GM19043 (cell line): ENCODE data around the gene PACSIN2.
A peak's percentile ranks its signal among the peaks of the same experiment; 100 is the strongest.

ENCODE experiments used
- ATAC-seq: cut with Tn5 transposase; IDR thresholded peaks from one replicate; pipeline ENCODE4 v1.9.1; 2021; ENCODE audit warnings: low read depth; ENCODE audit not compliant: unreplicated experiment

PACSIN2 gene

GRCh38 chr22:42871146-42872050, 143.6 kb downstream of the PACSIN2 start:
- ATAC-seq, result no peak

- no peak for ATAC-seq
Observed at GRCh38 chr22:42869888-42870480, 145.0 kb downstream of the PACSIN2 start.

DNA sequence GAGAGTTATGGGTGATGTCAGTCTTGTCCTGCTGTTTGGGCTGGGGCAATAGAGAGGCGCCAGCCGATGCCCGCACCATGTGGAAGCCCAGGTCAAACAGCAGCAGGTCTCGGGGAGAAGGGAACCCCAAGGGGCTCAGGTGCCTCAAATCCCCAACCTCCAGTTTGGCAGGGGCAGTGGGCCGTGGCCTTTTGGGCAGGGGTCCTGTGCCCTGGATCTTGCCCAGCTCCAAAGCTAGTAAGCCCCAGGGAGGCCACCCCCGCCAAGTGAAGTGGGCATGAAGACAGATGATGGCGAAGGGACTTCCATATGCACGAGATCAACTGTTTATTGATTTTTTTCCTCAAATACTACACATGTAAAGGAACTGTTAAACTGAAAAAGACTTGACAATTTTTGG, 145.5 kb downstream of the PACSIN2 start:
- no peak for ATAC-seq

- no peak for ATAC-seq
Observed at GRCh38 chr22:42868751-42869251, 146.1 kb downstream of the PACSIN2 start.

DNA sequence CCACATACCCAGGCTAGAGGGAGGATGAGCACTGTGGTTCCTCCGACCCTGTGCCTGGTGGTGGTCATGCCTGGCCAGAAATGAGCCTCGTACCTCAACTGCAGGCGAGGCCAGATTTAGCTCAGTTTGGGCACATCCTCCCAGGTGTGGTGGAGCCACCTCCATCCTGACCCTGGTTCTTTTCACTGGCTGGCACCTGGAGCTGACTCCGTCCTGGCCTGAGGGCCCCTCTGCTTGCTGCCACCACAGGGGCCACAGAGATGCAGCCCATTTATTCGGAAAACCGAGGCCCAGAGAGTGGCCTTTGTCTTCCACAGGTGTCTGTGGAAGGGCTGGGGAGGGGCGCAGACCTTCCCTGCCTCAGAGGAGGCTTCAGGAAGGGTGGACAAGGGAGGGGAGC, 148.8 kb downstream of the PACSIN2 start:
- ATAC-seq, result no peak

- no peak for ATAC-seq
Observed at GRCh38 chr22:42865536-42865935, 149.4 kb downstream of the PACSIN2 start.

GRCh38 chr22:42863349-42863961, 151.5 kb downstream of the PACSIN2 start:
- ATAC-seq, result no peak

- no peak for ATAC-seq
Observed at GRCh38 chr22:42862045-42862734, 152.8 kb downstream of the PACSIN2 start.

DNA sequence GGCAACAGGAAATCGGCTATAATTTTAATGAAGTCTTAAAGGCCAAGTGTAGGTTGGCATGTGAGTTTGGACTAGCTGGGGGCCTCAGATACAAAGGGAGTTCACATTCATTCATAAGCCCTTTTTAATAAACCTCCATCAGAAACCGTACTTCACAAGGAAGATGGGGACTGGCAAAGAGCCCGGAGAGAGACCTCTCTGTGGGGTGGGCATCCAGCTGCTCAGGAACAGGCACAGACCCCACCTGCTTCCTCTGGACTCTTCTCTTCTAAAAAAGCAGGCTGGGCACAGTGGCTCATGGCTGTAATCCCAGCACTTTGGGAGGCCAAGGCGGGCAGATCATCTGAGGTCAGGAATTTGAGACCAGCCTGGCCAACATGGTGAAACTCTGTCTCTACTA, 154.0 kb downstream of the PACSIN2 start:
- ATAC-seq, result no peak

DNA sequence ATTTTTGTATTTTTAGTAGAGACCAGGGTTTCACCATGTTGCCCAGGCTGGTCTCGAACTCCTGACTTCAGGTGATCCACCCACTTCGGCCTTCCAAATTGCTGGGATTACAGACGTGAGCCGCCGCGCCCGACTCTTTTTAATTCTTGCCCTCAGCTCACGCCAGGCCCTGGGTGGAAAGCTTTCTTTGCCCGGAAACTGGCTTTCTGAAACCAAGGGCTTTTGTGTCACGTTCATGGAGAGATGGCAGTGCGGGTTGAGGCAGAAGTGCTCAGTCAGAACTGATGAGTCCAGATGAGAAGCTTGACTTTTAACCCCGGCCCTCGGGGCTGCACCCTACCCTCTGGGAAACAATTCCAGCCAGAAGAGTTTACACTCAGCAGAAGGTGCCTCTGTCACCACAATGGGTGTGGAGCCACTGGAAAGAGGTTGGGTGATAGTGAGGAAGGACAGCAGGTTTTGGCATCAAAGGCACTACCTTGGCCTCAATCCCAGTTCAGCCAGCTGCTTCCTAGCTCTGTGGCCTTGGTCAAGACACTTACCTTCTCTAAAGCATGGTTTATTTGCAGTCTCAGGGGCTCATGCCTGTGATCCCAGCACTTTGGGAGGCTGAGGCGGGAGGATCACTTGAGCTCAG, 157.0 kb downstream of the PACSIN2 start:
- no peak for ATAC-seq

DNA sequence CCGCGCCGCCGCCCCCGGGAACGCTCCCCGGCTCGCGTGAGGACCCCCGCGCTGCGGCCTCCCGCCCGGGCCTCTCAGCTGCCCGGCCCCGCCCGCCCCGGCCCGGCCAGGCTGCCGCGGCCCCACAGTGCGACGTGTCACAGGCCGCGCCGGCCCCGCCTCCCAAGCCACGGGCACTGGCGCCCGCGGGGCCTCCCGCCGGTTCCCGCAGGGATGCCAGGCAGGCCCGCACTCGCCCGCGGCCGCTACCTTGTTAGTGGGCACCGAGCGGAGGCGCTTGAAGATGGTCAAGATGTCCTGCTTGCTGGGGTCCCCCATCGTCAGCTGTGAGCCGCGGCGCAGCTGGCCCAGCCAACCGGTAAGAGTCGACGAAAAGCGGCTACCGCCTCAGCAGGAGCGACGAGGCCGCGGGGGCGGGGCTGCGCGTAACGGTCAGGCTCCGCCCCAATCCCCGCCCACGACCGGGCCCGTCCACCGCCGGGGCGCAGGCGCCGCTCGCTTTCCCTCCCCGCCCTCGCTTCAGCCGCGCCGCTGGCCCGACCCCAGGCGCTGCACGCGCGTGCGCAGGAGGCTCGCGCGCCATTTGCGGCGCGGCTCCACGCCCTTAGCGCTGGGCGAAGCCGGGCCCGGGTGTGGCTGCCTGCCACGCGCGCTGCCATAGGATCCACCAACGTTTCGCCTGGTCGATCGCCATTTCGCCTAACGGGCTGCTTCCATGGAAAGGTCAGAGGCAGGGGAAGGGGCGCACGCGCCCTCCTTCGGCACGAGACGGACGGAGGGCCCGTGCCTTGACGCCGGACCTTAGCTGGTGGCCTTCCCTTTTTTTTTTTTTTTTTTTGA, 157.9 kb downstream of the PACSIN2 start, which contains the start of gene ARFGAP3:
ARFGAP3 (minus strand) TSS at position 409 of the 840 bp plus-strand sequence; CDS start at position 318, 91 bp downstream.
- peak; percentile 70 for ATAC-seq

DNA sequence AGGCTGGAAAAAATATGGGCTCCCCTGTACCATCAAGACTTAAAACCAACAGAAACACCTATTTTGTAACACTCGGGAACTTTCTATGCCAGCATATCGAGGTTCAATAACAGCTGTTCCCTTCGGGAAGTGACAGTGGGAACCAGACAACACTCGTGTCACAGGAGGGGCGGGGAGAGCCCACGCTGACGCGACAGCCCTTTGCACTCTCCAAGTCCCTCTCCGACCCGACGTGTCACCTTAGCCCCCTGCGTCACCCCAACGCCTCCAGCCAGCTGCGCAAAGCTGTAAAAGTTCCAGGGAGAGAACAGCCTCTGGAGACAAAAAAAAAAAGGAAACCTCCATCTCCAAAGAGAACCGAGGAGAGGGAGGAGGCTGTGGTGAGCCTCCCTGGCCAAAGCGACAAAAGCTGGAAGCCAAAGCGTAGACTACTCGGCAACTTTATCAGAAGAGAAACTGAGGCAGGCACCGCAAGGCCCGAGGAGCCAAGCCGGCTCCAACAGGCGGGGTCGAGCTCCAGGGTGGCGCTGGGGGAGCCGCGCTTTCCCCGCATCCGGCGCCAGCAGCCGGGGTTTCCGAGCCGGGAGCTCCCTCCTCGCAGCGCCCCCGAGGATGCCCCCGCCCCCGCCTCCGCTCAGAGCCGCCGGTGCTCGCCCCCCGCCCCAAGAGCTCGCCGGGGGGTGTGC, 158.6 kb downstream of the PACSIN2 start:
- peak; percentile 28 for ATAC-seq

DNA sequence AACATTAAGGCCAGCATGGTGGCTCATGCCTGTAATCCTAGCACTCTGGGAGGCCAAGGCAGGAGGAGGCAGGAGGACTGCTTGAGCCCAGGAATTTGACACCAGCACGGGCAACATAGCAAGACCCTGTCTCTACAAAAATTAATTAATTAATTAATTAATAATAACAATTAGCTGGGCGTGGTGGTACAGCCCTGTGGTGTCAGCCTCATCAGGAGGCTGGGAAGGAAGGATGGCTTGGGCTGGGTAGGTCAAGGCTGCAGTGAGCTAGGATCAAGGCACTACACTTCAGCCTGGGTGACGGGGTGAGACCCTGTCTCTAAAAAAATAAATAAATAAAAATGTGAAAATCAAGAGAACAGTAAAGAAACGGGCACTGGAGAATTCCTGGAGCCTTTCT, 159.2 kb downstream of the PACSIN2 start:
- ATAC-seq, result no peak

DNA sequence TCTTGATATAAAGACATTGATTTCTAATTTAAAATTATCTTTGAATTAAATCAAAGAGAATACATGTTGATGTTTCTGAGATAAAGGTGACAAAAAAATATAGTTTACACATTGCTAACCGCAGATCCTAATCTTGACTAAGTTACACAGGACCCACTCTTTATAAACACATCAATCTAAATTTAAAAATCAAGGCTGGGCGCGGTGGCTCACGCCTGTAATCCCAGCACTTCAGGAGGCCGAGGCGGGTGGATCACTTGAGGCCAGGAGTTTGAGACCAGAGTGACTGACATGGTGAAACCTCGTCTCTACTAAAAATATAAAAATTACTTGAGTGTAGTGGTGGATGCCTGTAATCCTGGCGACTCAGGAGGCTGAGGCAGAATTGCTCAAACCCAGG, 159.7 kb downstream of the PACSIN2 start:
- ATAC-seq, result no peak

- ATAC-seq, result no peak
Observed at GRCh38 chr22:42848941-42849550, 165.9 kb downstream of the PACSIN2 start.

DNA sequence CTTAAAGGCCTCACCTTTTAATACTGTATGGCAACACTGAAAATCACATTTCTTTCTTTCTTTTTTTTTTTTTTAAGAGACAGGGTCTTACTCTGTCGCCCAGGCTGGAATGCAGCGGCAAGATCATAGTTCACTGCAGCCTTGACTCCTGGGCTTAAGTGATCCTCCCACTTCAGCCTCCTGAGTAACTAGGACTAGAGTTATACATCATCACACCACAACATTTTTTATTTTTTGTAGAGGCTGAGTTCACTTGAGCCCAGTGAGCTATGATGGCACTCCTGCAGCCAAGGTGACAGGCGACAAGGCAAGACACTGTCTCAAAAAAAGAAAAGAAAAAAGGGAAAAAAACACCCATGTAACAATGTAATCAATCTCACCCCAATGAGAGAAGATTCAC, 167.8 kb downstream of the PACSIN2 start:
- no peak for ATAC-seq

- no peak for ATAC-seq
Observed at GRCh38 chr22:42844756-42845155, 170.2 kb downstream of the PACSIN2 start.

- ATAC-seq, result no peak
Observed at GRCh38 chr22:42842658-42843370, 172.1 kb downstream of the PACSIN2 start.
